HG03280 (cell line): ENCODE results near the gene SCLY.
"Not testable (repeated sequence)": the region's sequence is repeated elsewhere in the genome, so short reads cannot be mapped to it uniquely, and the experiment has no call there.

Experiments
- ATAC-seq: cut with Tn5 transposase; IDR thresholded peaks from one replicate; pipeline ENCODE4 v1.9.1; 2021; ENCODE audit warnings: mild to moderate bottlenecking, moderate library complexity; ENCODE audit not compliant: unreplicated experiment

SCLY gene

DNA sequence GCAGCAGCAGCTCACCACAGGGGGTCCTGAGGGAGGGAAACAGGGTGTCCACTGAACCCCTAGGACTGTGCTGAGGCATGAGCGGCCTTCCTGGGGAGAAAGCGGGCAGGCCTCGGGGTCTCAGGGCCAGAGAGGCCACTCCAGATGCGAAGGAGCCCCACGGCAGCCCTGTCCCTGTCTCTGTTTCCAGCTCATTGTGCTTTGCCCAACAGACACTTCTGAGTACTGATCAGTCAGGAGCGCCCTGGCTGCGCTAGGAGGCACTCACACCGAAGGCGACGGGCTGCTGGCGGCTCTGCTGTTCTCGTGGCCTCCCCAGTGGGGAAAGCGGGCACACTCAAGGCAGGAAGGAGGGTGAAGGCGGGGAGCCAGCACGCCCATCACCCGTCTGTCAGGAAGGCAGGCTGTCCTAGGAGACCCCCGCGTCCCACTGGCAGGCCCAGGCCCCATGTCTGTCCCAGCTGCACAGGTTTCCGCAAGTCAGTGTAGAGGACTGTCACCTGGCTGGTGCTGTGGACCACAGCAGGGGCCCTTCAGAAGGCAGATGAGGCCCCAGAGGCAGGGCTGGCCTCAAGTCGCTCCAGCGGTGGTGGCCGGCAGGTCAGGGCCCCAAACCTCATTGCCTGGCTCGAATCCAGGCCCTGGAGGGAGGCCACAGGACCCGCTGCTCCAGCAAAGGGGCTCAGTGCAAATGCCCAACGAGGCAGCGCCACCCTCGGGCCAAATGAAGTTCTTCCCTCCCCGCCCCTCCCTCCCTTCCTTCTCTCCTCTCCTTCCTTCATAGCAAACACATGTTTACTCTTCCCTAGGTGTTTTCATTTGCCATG is 46.1 kb downstream of the SCLY start:
- no peak for ATAC-seq

GRCh38 chr2:238107525-238108422 is 47.0 kb downstream of the SCLY start:
- no peak for ATAC-seq

DNA sequence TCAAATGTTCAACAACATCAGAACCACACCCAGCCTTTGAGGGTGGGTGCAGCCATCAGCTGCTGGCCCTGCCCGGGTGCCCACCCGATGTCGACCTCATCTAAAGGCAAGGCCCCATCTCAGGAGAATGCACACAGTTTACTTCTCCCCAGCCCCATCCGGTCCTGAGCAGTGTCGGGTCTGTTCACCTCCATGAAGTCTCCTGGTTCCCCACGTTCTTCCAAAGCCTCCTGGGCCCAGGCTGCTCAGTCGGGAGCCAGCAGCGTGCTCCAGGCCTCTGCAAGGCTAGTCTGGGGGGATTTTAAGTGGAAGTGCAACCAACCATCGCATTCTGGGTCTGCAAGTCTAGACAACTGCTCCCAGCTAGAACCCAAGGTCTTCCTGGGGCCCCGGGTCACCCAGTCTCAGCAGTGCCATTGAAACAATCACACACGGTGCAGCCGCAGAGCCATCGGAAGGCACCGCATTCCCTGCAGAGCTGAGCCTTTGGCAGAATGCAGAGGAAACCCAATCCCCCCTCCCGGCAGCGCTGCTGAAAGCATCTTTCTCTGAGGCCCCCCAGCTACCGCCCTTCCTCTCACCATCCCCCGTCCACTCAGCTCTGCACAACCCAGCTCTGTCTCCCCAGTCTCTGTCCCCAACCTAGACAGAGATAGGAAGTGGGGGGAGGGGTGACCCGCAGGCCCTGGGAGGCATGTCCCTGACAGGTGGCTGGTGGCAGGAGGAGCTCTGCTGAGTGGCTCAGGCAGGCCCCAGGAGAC is 47.8 kb downstream of the SCLY start:
- no peak for ATAC-seq

- ATAC-seq = no peak
Measured at GRCh38 chr2:238113611-238114010, 52.8 kb downstream of the SCLY start.

DNA sequence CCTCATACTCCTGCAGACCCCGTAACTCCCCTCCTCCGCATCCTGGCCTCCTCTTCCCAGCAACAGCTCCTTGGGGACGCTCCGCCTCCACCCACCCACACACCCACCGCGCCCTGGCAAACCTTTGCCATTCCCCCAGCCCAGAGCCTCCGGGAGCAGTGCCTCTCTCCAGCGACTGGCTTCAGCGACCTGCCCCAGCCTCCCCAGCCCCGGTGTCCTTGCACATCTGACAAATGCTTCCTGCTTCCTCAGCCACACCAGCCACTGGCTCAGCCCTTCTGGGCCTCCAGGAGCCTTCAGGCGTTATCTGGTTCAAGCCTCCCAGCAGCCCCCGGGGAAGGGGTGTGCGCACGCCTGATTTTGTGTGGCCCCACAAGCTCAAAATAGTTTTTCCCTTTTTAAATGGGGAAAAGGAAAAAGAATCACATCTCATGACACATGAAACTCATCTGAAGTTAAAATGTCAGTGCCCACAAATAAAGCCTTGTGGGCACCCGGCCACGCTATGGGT is 53.6 kb downstream of the SCLY start:
- ATAC-seq = no peak

DNA sequence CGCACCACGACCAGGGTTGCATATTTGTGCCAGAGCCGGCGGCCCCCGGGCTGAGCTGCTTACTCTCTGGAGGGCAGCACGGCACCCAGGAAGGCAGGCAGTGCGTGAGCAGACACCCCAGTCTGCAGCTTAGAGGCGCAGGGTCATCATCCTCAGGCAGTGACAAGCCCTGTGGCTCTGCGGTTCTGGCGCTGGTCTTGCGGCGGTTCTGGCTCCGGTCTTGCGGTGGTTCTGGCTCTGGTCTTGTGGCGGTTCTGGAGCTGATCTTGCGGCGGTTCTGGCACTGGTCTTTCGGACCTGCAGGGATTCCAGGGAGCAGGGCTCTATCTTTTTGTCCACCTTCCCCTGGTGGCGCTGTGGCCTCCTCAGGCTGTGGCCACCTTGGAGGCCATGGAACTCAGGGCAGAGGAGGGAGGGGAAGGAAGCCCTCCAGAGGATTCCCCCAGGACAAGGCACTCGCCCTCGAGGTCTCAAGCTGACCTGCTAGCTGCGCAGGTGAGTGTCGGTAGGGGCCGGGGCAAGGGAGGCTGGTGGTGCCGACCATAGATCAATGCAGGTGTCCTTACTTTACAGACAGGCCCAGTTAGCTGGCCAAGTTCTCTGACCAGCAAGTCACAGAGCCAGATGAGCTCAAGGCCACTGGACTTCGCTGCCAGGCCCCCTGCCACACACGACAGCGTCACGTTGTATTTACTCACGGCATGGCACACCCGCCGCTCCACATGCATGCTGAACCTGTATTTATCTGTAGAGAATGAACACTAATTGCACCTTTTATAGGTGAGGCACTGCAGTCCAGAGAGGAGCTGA is 54.3 kb downstream of the SCLY start:
- ATAC-seq = no peak

- not testable (repeated sequence) for ATAC-seq
Measured at GRCh38 chr2:238115709-238116108, 54.9 kb downstream of the SCLY start.

GRCh38 chr2:238116298-238117198 is 55.7 kb downstream of the SCLY start:
- no peak for ATAC-seq

DNA sequence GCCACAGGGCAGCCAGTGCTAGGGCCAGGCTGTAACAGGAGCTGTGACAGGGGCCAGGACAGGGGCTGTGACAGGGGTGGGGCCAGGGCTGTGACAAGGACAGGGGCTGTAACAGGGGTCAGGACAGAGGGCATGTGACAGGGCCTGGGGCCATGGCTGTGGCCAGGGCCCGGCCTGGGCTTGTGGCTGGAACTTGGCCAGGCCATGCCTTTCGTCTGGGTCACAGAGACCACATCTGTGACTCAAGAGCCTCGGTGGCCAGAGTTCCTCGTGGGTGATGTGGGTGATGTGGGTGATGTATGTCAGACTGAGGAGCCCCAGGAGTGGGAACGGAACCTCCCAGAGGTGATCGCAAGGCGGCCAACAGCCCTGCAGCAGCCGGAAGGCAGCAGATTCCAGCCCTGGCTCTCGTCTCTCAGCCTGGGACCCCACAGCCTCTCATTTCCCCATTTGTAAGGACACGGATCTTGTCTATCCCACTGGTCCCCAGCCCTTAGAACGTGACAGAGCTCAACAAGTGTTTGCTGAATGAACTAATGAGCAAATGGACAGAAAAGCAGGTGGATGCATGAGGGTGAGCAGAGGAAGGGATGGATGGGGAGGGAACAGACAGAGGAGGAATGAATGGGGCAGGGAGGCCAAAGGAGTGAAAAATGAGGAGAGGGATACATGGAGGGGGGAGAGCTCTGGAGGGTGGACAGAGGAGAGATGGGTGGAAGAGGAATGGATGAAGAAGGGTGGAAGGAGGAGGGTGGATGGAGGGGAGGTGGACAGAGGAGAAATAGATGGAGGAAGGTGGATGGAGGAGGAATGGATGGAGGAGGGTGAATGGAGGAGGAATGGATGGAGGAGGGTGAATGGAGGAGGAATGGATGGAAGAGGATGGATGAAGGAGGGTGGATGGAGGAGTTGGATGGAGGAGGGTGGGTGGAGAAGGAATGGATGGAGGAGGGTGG is 56.7 kb downstream of the SCLY start:
- ATAC-seq = no peak

GRCh38 chr2:238119756-238120462 is 59.1 kb downstream of the SCLY start:
- no peak for ATAC-seq

GRCh38 chr2:238120463-238121298 is 59.9 kb downstream of the SCLY start:
- ATAC-seq = no peak

GRCh38 chr2:238121511-238122286 is 60.9 kb downstream of the SCLY start:
- no peak for ATAC-seq

DNA sequence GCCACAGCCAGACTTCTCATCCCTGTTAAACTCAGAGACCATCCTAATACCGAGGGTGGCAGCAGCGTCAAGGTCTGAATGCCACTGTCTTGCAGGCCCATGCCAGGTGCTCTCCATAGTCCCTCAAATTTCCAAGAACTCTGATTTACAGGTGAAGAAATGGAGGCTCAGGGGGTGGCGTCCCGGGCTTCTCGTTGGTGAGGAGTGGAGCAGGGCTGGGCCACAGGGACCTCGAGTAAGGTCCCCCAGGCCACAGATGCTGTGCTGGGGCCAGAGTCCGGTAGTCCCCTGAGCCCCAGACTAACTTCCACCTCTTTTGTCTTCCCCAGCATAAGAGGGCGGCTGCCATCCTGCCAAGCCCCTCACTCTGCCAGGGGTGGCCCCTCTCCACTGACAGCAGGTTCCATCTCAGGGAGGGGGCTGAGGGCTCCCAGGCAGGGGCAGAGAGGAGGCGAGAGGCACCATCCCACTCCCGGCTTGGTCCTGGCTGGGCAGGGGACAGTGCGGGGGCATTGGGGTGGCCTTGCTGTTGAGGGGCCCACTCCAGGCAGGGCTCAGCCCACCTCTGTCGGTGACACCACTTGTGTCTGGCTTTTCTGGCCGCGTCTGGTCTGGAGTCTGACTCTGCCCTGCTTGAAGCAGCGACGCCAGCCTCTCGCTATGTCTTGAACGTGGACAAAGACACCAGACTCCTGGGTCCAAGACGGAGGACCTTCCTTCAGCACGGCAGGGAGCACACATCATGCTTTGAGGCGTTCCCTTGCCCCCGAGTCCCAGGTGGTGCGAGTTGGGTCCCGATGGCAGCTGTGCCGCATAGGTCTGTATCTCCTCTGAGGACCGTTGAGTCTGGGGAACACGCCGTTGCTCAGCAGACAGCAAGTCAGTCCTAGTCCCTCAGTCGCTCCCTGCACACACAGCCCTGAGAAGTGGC is 61.8 kb downstream of the SCLY start:
- ATAC-seq = no peak

DNA sequence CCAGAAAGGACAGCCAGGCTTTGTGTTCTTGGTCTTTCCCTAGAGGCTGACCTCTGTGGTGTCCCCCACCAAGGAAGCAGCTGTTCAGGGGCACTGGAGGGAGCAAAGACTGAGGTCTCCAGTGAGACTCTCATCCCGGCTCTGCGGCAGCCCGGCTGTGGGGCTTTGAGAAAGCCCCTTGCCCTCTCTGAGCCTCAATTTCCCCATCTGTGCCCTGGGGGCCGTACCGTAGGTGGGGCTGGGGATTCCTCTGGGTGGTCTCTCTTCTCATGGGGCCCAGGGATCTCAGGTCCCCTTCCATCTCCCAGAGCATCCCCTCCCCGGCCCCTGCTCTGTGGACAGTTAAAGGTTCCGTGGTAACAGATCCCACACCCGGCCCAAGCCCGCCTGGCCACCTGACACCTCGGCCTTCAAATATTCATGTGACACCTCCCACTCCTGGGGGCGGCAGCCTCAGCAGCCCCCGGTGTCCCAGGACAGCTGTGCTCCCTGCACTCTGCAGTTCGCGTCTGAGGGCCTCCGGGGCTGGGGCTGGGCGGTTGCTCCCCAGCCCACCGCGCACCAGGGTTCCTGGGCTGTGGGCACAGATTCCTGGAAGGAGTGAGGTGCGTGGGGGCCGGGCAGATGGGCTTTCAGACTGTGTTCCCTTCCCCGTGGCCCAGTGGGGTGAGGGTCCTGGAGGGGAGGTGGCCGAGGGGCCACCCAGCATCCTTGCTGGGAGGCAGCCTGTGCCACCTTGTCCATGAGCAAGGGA is 62.6 kb downstream of the SCLY start:
- no peak for ATAC-seq
